Mesendoderm (in vitro differentiated cells): ENCODE data around the gene SLC6A16.

ENCODE experiments used
- DNase-seq: peaks from one replicate; pipeline ENCODE4 v3.0.0; 2013
- H2AK5ac ChIP-seq: 2 replicates; pipeline ENCODE4 v1.6.1; 2013; ENCODE audit warnings: low read length, inconsistent platforms
- H2BK120ac ChIP-seq: 2 replicates; pipeline ENCODE4 v1.6.1; 2013; ENCODE audit warnings: low read depth, mild to moderate bottlenecking, low read length, moderate library complexity, mixed read lengths
- H2BK15ac ChIP-seq: replicated peaks from 2 replicates; pipeline ENCODE4 v1.6.1; 2013; ENCODE audit warnings: low read depth, mild to moderate bottlenecking, moderate library complexity
- H2BK5ac ChIP-seq: 2 replicates; pipeline ENCODE4 v1.6.1; 2013; ENCODE audit warnings: low read length, inconsistent platforms
- H3K18ac ChIP-seq: 2 replicates; pipeline ENCODE4 v1.6.1; 2013; ENCODE audit warnings: mild to moderate bottlenecking, low read length, mixed read lengths
- H3K23ac ChIP-seq: one replicate; pipeline ENCODE4 v1.6.1; 2013; ENCODE audit warnings: low read length
- H3K27ac ChIP-seq: 2 replicates; pipeline ENCODE4 v1.5.1; 2013; ENCODE audit warnings: low read depth, mild to moderate bottlenecking, inconsistent platforms, low read length, moderate library complexity
- H3K27me3 ChIP-seq: 2 replicates; pipeline ENCODE4 v1.6.1; 2013; ENCODE audit warnings: low read length, control low read depth, mild to moderate bottlenecking, inconsistent platforms; ENCODE audit not compliant: insufficient read depth, poor library complexity
- H3K36me3 ChIP-seq: 2 replicates; pipeline ENCODE4 v1.6.1; 2013; ENCODE audit warnings: low read length, inconsistent platforms; ENCODE audit not compliant: control insufficient read depth, insufficient read depth
- H3K4ac ChIP-seq: one replicate; pipeline ENCODE4 v1.6.1; 2013; ENCODE audit warnings: low read depth, mild to moderate bottlenecking, low read length, moderate library complexity
- H3K4me1 ChIP-seq: 2 replicates; pipeline ENCODE4 v1.6.1; 2013; ENCODE audit warnings: low read depth, low read length, inconsistent platforms; ENCODE audit not compliant: control insufficient read depth
- H3K4me2 ChIP-seq: 2 replicates; pipeline ENCODE4 v1.6.1; 2013; ENCODE audit warnings: low read length
- H3K4me3 ChIP-seq: 2 replicates; pipeline ENCODE4 v1.5.1; 2013; ENCODE audit warnings: mild to moderate bottlenecking, low read length
- H3K56ac ChIP-seq: one replicate; pipeline ENCODE4 v1.6.1; 2013; ENCODE audit warnings: low read length
- H3K79me1 ChIP-seq: 2 replicates; pipeline ENCODE4 v1.6.1; 2013; ENCODE audit warnings: low read length, inconsistent platforms
- H3K79me2 ChIP-seq: 2 replicates; pipeline ENCODE4 v1.6.1; 2013; ENCODE audit warnings: mild to moderate bottlenecking, low read length; ENCODE audit not compliant: control insufficient read depth, insufficient read depth
- H3K9ac ChIP-seq: 2 replicates; pipeline ENCODE4 v1.6.1; 2013; ENCODE audit warnings: low read length, inconsistent platforms
- H4K5ac ChIP-seq: one replicate; pipeline ENCODE4 v1.6.1; 2013; ENCODE audit warnings: low read length
- H4K8ac ChIP-seq: one replicate; pipeline ENCODE4 v1.6.1; 2013; ENCODE audit warnings: low read depth, mild to moderate bottlenecking, control low read depth, low read length, moderate library complexity
- WGBS: extraction: QIAGEN DNeasy Blood & Tissue Kit; methylation state at CpG from one replicate; pipeline ENCODE4 v1.1.7; 2013; ENCODE audit warnings: low lambda C conversion rate, missing lambda C conversion rate; ENCODE audit not compliant: insufficient coverage; ENCODE audit errors: extremely low coverage; 5-methylcytosine and 5-hydroxymethylcytosine counted together

The SLC6A16 gene

DNA sequence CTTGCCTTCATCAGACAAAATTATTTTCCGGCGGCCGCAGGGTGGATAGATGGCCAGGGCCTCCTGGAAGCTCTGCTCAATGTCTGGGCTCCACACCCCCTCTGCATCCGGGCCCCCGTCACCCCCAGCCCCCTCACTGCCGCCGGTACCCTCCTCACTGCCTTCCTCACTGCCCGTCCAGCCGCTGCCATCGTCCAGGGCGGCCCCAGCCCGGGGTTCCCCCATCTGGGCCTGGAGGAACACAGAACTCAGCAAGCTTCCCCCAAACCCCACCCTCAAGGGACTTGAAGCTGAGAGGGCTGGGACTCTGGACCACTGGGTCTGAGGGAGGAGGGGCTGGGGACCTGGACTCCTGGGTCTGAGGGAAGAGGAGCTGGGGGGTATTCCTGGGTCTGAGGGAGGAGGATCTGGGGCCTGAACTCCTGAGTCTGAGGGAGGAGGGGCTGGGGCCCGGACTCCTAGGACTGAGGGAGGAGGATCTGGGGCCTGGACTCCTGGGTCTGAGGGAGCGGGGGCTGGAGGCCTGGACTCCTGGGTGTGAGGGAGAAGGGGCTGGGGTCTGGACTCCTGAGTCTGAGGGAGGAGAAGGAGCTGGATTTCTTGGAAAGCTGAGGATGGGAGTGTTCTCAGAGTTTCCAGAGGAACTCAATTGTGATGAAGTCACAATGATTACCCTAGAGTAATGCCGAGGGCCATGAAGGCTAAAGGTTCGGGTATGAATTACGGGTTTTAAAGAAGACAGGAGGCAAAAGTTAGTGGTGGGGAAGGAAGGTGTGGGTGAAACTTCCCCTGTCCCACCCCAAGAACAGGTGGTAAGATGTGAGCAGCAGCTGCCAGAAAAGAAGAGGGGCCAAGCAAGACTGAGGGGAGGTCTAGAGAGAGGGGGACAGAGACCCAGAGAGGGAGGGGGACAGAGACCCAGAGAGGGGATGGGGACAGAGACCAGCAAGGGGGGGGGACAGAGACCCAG, 35.1 kb upstream of the SLC6A16 start:
- H3K27ac ChIP-seq: no peak overlapping the region
- no peak overlapping the region for H3K4me3 ChIP-seq
- H2BK5ac ChIP-seq: no peak overlapping the region
- no peak overlapping the region for H4K5ac ChIP-seq
- H3K56ac ChIP-seq: peak overlapping the region; percentile 84
- no peaks in the 10 kb centered on the region for H3K27me3 ChIP-seq
- H3K4ac ChIP-seq: peak overlapping the region; percentile 84
- peaks cover 20% of the 10 kb centered on the region for H3K79me1 ChIP-seq
- H3K79me2 ChIP-seq: peaks cover 26% of the 10 kb centered on the region
- H3K4me1 ChIP-seq: no peaks in the 10 kb centered on the region
- H3K36me3 ChIP-seq: peaks cover 9% of the 10 kb centered on the region
- H3K18ac ChIP-seq: peak overlapping the region; percentile 65
- H3K23ac ChIP-seq: no peak overlapping the region
- H4K8ac ChIP-seq: no peak overlapping the region
- H3K9ac ChIP-seq: peak overlapping the region; percentile 98
- H2AK5ac ChIP-seq: no peak overlapping the region
- H2BK15ac ChIP-seq: no peak overlapping the region
- no peak for DNase-seq
- WGBS: no CpG with 5 or more reads among the region's 17 CpGs
- H3K4me2 ChIP-seq: peak overlapping the region; percentile 15
- no peak overlapping the region for H2BK120ac ChIP-seq

DNA sequence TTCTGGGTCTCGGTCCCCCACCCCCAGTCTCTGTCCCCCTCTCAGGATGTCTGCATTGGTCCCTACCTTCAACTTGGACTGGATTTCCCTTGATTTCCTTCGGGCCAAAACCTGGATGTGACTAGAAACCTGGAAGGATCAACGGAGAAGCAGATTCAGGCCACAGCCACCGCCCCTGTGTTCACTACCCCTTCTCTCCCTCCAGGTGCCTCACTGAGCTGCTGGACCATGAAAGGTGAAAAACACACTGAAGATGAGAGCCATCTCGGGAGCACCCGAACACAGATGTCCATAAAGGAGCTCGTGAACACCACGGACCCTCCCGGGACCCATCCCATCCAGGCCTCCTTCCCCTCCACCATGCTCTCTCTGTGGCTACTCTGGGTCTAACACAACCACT, 32.2 kb upstream of the SLC6A16 start:
- Histone ChIP-seq H3K79me2 (peaks cover 26% of the 10 kb centered on the region), H3K4me2 (no peak overlapping the region), H3K79me1 (peaks cover 20% of the 10 kb centered on the region), H2BK120ac (no peak overlapping the region), H4K5ac (no peak overlapping the region), H3K27me3 (no peaks in the 10 kb centered on the region), H3K23ac (no peak overlapping the region), H2BK5ac (no peak overlapping the region), H3K18ac (no peak overlapping the region), H2BK15ac (no peak overlapping the region), H2AK5ac (no peak overlapping the region), H3K9ac (no peak overlapping the region), H4K8ac (no peak overlapping the region), H3K27ac (no peak overlapping the region), H3K36me3 (peaks cover 11% of the 10 kb centered on the region), H3K4ac (no peak overlapping the region), H3K56ac (peak overlapping the region; percentile 25), H3K4me1 (no peaks in the 10 kb centered on the region), H3K4me3 (no peak overlapping the region)
- WGBS: no CpG with 5 or more reads among the region's 9 CpGs
- no peak for DNase-seq

DNA sequence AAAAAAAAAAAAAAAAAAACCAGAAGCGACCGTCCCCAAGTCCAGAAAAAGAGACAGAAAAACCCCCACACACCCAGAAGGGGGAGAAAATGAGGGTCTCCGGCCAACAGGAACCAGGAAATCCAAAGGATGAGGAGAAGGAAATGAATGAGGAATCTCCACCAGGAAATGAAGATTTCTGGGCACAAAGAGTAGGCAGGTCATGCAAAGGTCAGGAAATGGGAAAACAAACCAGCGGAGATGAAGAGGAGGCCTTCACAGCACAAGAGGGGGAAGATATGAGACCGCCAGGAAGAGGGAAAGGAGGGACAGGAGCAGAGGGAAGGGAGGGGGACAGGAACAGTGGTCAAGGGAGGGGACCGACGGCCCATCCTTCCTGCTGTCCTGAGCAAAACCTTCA, 31.4 kb upstream of the SLC6A16 start:
- no peak for DNase-seq
- Histone ChIP-seq H3K4me2 (no peak overlapping the region), H3K9ac (no peak overlapping the region), H3K79me1 (peaks cover 18% of the 10 kb centered on the region), H4K5ac (no peak overlapping the region), H3K79me2 (peaks cover 20% of the 10 kb centered on the region), H3K4me1 (no peaks in the 10 kb centered on the region), H4K8ac (no peak overlapping the region), H2BK120ac (no peak overlapping the region), H2BK15ac (no peak overlapping the region), H3K18ac (no peak overlapping the region), H3K4me3 (no peak overlapping the region), H3K23ac (no peak overlapping the region), H3K27me3 (no peaks in the 10 kb centered on the region), H3K4ac (no peak overlapping the region), H3K36me3 (peaks cover 13% of the 10 kb centered on the region), H3K27ac (no peak overlapping the region), H2AK5ac (no peak overlapping the region), H2BK5ac (no peak overlapping the region), H3K56ac (peak overlapping the region; percentile 42)
- WGBS: no CpG with 5 or more reads among the region's 7 CpGs

DNA sequence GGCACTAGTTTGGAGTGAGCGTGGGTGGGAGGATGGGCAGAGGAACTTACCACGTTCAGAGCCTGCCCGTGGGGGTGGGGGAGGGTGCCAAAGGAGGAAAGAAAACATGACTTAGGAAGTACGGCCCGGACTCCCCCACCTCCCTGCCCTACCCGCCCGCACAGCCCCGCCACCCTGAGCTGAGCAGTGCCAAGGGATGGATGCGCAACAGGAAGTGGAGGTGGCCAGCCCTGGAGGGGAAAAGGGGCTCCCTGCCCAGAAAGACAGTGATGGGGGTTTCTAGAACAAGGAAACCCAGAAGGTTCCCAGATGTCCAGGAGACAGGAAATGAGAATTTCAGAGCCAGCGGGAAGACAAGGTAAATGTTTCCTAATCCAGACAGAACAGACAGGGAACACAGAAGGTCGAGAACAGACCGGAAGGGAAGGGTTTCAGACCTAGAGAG, 30.9 kb upstream of the SLC6A16 start:
- Histone ChIP-seq H2BK5ac (no peak overlapping the region), H3K36me3 (peaks cover 15% of the 10 kb centered on the region), H3K9ac (no peak overlapping the region), H4K5ac (no peak overlapping the region), H3K27ac (no peak overlapping the region), H3K23ac (no peak overlapping the region), H3K4me1 (no peaks in the 10 kb centered on the region), H3K4ac (no peak overlapping the region), H3K27me3 (no peaks in the 10 kb centered on the region), H2BK120ac (no peak overlapping the region), H3K18ac (no peak overlapping the region), H3K56ac (no peak overlapping the region), H3K79me1 (peaks cover 18% of the 10 kb centered on the region), H3K4me2 (no peak overlapping the region), H3K79me2 (peaks cover 16% of the 10 kb centered on the region), H2BK15ac (no peak overlapping the region), H3K4me3 (no peak overlapping the region), H2AK5ac (no peak overlapping the region), H4K8ac (no peak overlapping the region)
- WGBS: no CpG with 5 or more reads among the region's 12 CpGs
- no peak for DNase-seq

DNA sequence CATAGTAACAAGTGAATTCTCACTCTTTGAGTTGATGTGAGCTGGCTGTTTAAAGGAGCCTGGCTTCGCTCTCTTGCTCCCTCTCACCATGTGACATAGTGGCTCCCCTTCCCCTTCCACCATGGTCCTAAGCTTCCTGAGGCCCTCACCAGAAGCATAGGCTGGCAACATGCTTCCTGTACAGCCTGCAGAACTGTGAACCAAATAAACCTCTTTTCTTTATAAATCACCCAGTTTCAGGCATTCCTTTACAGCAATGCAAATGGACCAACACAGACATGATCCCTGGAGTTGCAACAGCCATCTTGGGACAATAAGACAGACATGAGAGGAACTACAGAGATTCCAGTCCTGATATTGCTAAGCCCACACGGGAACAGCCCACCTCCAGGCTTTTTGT, 24.6 kb upstream of the SLC6A16 start:
- no peak overlapping the region for H2BK5ac ChIP-seq
- H3K9ac ChIP-seq: no peak overlapping the region
- no peaks in the 10 kb centered on the region for H3K27me3 ChIP-seq
- no peak overlapping the region for H3K4me3 ChIP-seq
- no peak overlapping the region for H3K27ac ChIP-seq
- peaks cover 22% of the 10 kb centered on the region for H3K36me3 ChIP-seq
- H3K56ac ChIP-seq: no peak overlapping the region
- WGBS: no CpG with 5 or more reads among the region's 2 CpGs
- H4K8ac ChIP-seq: no peak overlapping the region
- H3K79me1 ChIP-seq: no peaks in the 10 kb centered on the region
- no peak overlapping the region for H3K4me2 ChIP-seq
- H3K18ac ChIP-seq: no peak overlapping the region
- H3K4ac ChIP-seq: no peak overlapping the region
- H2BK120ac ChIP-seq: no peak overlapping the region
- H3K4me1 ChIP-seq: no peaks in the 10 kb centered on the region
- no peak for DNase-seq
- no peak overlapping the region for H4K5ac ChIP-seq
- H3K79me2 ChIP-seq: no peaks in the 10 kb centered on the region
- no peak overlapping the region for H2BK15ac ChIP-seq
- no peak overlapping the region for H3K23ac ChIP-seq
- no peak overlapping the region for H2AK5ac ChIP-seq
